GM12874 (cell line): Measurements from ENCODE around the gene PEPD.

Experiments used
- TF ChIP-seq, protein P1 (sequence below): IDR thresholded peaks from 2 replicates; pipeline ENCODE4 v1.5.1; 2011; ENCODE audit warnings: low read depth, mild to moderate bottlenecking, control low read depth, low read length, moderate library complexity; ENCODE audit not compliant: insufficient read depth

Gene PEPD

DNA sequence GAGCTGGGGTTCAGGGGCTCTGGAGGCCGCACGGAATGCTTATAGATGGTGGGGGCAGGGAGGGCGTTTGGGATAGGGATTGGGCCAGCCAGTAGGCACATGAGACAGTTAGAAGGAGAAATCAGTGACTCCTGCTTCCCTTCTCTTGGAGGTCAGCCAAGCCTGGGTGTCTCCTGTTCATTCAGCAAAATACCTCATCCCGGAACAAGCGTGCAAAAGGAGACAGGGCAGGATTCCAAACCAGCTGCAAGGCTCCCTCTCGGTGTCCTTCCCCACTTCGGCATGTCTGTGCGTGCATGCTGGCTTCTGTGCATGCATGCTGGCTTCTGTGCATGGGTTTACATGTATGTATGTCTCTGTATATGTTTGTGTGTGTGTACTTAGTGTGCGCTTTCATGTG, 37.3 kb upstream of the PEPD start:
- TF ChIP-seq, protein P1, sequence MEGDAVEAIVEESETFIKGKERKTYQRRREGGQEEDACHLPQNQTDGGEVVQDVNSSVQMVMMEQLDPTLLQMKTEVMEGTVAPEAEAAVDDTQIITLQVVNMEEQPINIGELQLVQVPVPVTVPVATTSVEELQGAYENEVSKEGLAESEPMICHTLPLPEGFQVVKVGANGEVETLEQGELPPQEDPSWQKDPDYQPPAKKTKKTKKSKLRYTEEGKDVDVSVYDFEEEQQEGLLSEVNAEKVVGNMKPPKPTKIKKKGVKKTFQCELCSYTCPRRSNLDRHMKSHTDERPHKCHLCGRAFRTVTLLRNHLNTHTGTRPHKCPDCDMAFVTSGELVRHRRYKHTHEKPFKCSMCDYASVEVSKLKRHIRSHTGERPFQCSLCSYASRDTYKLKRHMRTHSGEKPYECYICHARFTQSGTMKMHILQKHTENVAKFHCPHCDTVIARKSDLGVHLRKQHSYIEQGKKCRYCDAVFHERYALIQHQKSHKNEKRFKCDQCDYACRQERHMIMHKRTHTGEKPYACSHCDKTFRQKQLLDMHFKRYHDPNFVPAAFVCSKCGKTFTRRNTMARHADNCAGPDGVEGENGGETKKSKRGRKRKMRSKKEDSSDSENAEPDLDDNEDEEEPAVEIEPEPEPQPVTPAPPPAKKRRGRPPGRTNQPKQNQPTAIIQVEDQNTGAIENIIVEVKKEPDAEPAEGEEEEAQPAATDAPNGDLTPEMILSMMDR, result no peak

DNA sequence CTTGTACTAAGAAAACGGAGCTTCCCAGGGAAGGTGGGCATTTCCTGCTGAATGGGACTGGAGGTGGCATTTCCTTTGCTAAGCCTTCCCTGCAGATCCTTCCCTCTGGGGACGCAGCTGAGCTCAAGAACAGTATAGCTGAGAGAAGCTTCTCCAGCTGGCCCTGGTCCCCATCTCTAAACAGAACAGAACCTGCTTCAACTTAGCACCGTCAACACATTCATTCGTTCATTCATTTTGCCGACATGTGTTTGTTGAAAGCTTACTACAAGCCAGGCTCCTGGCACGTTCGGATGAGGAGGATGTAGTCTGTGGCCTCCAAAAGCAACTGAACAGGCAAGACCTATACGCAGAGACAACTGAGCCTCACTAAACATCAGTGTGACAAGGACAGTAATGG, 36.6 kb upstream of the PEPD start:
- TF ChIP-seq, protein P1, result no peak

DNA sequence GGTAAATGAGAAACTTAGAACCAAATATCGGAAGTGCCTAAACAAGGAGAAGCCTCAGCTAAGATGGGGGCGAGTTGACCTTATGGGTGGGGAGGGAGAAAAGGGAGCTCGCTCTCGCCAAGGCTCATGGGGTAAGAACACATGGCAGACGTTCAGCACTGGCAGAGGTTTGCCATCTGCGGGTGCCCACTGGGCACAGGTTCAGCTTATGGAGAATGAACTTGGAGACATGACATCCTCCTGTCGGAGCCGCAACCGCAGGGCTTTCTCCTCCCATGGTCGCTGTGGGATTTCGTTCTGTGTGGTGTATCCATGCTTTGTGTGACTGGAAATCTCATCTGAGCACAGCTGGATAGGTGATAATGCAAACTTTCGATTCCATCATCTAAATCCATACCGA, 36.1 kb upstream of the PEPD start:
- TF ChIP-seq, protein P1, result no peak

DNA sequence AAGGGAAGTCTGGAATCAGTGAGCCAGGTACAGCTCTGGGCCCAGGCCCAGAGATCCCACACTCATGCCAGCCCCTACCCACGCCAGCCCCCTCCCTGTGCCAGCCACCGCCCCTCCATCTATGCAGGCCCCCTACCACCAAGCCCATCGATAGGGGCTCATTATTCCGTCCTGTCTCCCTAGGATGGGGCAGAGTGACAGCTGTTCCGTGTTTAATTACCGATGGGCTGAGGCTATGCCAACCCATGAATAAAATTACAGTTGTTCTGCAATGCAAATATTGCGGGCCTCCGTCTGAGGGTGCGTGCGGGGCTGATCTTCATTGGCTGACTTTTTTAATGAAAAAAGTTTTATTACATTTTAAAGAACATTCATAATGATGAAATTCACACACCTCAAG, 35.6 kb upstream of the PEPD start:
- TF ChIP-seq, protein P1, result no peak

DNA sequence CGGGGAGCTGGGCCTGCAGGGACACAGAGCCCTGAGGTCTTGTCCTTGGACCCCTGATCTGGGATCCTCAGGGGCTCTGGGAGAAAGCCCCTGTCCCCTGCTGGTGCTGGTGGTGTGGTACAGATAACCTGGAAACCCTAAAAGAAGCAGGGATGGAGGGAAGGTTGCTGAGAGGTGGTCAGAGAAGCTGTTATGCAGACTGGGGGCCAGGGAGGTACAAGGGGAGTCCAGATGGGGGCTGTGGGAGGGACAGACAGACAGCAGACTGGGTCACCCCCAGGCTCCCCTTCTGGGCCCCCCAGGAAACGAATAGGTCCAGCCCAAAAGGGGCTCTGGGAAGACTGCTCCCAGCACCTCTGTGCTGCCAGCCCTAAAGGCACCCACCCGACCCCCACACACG, 34.7 kb upstream of the PEPD start:
- TF ChIP-seq, protein P1, result no peak

DNA sequence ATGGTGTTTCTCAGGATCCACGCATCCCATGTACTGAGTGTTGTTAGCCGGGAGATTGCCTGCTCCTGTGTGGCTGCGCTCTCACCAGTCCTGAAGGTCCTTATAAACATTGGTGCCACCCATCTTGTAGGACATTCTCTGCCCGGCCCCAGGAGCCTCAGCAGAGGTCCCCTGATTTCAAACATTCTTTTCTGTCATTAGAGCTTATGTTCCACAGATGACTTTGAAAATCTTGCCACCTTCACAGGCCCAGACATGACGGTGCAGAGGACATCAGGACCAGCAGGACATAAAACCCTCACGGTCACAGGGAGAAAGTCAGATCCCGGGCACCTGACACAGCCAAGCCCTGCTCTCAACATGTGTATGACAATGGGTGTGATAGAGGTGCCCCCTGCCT, 33.2 kb upstream of the PEPD start:
- TF ChIP-seq, protein P1, result no peak

DNA sequence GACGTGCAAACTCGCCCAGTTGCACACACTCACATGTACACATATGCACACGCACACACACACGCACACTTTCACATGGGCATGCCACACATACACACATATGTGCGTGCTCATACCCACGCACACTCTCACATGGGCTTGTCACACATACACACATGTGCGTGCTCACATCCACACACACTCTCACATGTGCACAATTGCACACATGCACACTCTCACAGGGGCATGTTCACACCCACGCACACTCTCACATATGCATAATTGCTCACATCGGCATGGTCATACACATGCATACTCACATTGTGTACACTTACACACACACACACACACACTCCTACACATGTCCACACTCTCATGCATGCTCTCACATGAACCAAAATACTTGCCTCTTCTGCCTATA, 32.8 kb upstream of the PEPD start:
- TF ChIP-seq, protein P1, result no peak
